ENCODE results near the gene PRTN3.

DNA sequence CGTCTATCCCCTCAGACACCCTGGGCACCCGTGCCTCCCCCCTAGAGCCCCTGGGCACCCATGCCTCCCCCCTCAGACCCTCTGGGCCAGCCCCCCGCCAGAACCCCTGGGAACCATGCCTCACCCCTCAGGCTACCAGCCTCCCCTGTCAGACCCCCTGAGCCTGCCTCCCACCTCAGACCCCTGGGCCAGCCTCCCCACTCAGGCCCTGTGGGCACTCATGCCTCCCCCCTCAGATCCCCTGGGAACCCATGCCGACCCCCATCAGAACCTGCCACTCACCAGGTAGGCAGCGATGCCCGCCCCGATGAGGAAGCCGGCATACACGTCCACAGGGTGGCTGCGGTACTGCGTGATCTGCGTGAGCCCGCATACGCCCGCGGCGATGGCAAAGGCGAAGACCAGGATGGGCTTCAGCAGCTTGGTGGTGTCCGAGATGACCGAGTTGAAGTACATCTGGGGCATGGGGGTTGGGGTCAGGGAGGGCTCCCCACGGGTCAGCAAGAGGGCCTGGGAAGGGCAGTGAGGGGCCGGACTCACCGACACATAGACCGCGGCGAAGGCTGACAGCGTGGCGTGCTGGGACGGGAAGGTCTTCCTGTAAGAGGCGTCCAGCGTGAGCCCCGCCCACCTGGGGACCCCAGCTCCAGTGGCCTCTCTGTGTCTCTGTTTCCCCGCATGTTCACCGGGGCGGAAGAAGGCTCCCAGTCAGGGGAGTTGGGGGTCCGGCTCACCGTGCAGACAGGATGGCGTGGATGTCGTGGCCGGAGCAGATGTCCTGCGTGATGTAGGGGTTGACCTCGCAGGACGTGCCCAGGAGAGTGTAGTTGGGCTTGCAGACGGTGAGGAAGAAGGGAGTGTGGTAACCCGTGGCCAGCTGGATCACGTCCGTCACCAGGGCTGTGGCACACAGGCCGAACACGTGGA is 26.4 kb upstream of the PRTN3 start:
- TF ChIP-seq LEF1 (IDR thresholded peaks at IDR 0.05; ENCODE audit: borderline replicate concordance) (no peak), BHLHE40 (IDR thresholded peaks at IDR 0.05; ENCODE audit: borderline replicate concordance) (no peak), FOXK2 (IDR thresholded peaks at IDR 0.05) (no peak), SUZ12 (IDR thresholded peaks at IDR 0.05) (no peak), TARDBP (IDR thresholded peaks at IDR 0.05) (no peak)
